Activated T-helper 1 cell treated with anti-CD3 and anti-CD28 coated beads, Interleukin-2, amount 50 U/mL, for 16 hours (primary cell): ENCODE results near the gene ENO1.
"Not testable (repeated sequence)": the region's sequence is repeated elsewhere in the genome, so short reads cannot be mapped to it uniquely, and the experiment has no call there.

ENCODE experiments used
- DNase-seq, 2 donors: peaks; one replicate each; pipeline ENCODE4 v3.0.0-alpha.2; 2020; ENCODE audit warnings: low read depth in 1 of 2, low spot score in 1 of 2

The ENO1 gene

GRCh38 chr1:8897505-8897904, 19.0 kb upstream of the ENO1 start:
- not testable (repeated sequence) for DNase-seq

DNA sequence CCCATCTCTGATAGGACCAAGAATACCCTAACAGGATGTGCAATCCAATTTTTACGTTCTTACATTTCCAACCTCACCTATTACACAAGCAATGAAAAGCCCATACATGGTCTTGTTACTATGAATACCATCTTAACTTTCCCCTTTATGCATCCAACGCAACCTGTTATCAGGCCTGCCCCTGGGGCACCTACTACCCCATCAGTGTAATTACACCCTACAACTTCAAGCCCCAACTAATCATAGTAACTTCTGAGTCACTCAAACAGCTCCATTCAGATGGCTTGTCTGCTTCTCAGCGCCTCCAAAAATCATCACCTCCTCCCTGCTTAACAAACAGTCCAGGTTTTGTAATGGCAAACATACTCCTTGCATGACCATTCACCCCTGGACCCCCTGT, 18.3 kb upstream of the ENO1 start:
- DNase-seq = not testable (repeated sequence)

- no peak for DNase-seq
Measured at GRCh38 chr1:8892026-8892425, 13.5 kb upstream of the ENO1 start.

DNA sequence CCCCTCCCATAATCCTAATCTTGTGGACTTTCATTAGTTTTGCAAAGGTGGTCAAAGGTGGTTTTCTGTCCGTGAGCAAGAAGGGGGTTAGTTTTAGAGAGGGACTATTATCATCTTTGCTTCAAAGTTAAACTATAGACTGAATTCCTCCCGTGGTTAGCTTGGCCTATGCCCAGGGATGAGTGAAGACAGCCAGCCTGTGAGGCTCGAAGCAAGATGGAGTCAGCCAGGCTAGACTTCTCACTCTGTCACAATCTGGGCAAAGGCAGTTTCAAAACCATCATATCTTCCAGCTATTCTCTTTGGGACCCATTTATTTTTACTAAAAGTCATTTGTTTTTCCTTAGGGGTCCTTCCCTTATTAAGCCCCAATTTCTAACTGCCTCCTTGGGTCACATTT, 12.9 kb upstream of the ENO1 start:
- no peak for DNase-seq

DNA sequence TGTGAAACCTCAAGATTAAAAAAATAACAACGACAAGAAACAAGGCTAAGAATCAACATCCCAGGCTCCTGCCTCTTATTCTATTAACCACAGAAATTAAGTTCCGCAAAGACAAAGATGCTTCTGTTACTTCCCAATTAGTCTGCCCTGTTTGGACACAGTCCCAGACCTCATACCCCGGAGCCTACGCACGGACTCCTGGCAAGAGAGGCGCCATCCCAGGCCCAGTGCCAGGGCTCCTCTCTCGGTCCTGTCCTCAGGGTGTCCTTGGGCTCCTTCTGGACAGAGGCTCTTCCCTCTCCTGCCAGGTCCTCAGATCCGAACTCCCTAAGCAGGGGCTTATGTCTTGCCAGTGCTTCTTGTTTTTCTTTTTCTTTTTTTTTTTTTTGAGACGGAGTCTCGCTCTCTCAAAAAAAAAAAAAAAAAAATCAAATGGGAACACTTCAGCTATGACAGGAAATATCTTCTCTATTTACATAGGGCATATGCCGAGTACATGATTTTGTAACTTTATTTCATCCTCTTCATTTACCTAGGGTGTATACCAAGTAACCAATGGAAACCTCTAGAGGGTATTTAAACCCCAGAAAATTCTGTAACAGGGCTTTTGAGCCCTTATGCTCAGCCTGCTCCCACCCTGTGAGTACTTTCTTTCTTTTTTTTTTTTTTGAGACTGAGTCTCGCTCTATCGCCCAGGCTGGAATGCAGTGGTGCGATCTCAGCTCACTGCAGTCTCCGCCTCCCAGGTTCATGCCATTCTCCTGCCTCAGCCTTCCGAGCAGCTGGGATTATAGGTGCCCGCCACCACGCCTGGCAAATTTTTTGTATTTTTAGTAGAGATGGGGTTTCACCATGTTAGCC, 11.7 kb upstream of the ENO1 start:
- no peak for DNase-seq

- no peak for DNase-seq
Measured at GRCh38 chr1:8889103-8889846, 10.8 kb upstream of the ENO1 start.

- DNase-seq = no peak
Measured at GRCh38 chr1:8886589-8886988, 8.1 kb upstream of the ENO1 start.

DNA sequence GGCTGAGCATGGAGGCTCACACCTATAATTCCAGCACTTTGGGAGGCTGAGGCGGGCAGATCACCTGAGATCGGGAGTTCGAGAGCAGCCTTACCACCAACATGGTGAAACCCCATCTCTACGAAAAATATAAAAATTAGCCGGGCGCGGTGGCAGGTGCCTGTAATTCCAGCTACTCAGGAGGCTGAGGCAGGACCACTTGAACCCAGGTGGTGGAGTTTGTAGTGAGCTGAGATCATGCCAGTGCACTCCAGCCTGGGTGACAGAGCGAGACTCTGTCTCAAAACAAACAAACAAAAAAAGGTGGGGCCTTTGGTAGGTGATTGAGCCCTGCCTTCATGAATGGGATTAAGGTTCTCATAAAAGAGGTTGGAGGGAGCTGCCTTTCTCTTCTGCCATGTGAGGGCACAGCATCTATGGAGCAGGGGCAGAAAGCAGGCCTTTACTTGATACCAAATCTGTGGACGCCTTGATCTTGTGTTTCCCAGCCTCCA, 7.6 kb upstream of the ENO1 start:
- DNase-seq = not testable (repeated sequence)

DNA sequence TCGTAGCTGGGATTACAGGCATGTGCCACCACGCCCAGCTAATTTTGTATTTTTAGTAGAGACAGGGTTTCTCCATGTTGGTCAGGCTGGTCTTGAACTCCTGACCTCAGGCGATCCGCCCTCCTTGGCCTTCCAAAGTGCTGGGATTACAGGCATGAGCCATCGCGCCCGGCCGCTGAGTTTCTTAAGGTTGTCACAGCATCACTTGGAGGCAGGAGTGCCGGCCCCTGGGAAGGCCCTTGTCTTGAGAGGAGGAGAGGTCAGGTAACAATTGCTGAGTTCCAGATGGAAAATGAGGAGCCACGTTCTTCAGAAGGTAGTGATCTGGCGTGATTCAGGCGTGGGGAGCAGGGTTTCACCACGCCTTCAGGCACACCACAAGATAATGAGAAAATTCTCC, 5.6 kb upstream of the ENO1 start:
- not testable (repeated sequence) for DNase-seq

- DNase-seq = no peak
Measured at GRCh38 chr1:8883491-8883890, 5.0 kb upstream of the ENO1 start.

GRCh38 chr1:8879922-8880676, 1.6 kb upstream of the ENO1 start:
- no peak for DNase-seq

DNA sequence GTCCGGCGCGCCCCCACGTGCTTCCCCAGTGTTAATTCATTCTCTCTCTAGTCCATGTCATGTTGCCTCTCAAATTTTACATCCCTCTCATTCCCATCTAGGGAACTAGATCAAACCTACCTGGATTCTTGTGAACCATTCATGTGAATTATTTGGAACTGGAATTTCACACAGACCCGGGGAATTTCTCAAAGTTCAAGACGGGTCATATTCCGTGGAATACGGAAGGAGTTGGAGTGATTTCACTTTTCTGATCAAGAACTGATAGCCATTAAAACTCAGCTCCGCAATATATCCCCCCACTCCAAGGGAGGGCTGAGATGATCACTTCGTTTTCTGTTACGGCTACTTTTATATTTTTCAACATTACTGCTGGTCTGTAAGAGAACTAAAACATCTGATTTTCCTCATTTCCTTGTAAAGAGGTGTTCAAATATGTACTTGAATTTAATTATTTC, 1.0 kb upstream of the ENO1 start:
- no peak for DNase-seq

DNA sequence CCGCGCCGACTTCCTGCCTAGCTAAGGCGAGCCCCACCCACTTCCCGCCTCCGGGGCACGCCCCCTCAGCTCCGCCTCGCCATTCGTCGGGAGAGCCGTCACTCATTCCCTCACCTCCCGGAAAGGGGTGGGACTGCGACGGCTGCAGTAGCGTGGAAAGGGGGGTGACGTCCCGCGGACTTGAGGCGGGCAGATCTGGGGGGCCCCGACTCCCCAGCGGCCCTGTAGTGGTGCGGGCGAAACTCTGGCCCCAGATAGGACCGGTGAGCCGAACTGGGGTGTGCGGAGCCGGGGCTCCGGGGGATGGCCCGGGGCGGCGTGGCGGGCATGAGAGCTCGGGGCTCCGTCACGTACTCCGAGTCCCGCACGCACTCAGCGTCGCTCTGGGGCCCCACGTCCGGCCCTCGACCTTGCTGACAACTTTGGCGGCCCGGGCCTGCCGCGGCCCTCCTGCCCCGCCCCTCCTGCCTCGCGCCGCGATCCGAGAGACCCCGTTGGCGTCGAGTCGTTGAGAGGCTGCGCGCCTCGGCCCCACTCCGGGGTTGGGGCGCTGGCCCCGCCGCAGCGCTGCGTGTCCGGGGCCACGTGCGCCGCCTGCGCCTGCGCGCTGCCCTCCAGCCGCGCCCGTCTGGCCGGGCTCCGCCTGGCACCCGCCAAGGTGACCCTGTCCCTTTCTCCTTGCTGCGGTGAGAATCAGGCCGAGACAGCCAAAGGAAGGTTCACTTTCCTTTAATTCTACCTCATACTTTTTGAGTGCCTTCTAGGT, 395 bp upstream of the ENO1 start:
- peak; percentile 99 for DNase-seq

DNA sequence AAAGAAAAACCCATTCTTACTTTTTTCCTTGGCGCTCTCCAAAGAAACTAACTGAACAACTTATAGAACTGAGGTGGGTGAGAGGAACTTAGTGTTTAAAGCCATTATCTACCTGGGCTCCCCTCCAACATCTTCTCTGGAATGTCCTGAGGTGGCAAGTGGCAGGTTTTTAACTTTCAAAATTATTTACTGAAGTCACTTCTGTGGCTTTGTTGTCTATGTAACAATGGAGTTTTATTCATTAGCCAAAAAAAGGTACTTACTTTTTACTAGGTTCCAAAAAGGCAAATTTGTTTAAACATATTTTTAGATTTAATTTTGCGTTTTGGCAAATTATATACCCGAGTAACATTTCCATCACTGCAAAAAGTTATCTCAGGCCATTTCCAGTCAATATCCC, 2.4 kb downstream of the ENO1 start:
- DNase-seq = no peak

GRCh38 chr1:8875216-8875861, 3.1 kb downstream of the ENO1 start:
- no peak for DNase-seq

DNA sequence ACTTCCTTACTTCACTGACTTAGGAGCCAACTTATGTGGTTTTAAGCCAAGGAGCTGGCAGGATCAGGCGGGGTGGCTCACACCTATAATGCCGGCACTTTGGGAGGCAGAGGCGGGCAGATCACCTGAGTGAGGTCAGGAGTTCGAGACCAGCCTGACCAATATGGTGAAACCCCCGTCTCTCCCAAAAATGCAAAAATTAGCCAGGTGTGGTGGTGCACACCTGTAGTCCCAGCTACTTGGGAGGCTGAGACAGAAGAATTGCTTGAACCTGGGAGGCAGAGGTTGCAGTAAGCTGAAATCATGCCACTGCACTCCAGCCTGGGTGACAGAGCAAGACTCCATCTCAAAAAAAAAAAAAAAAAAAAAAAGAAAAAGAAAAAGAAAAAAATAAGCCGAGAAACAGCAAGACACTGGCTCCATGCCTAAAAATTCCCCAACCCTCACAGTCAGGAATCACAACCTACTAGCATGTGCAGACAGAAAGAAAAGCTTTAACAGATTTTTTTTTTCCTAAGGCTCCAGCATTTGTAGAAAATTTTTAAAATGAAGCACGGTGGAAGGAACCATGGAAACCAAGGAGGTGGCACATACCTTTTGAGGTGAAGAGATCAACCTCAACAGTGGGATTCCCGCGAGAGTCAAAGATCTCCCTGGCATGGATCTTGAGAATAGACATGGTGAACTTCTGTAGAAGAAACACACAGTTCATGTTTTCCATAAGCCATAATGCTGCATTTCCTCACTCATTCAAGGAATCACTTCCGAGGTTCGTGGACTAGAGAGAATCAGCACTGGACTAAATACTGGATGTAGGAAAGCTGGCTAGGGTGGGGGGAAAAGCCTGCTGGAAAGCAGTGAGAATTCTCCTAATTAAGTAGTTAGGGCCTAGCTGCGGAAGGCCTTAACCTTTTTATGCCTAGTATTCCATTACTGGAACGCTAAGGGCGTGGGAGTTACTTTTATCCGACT, 4.0 kb downstream of the ENO1 start:
- DNase-seq = no peak

DNA sequence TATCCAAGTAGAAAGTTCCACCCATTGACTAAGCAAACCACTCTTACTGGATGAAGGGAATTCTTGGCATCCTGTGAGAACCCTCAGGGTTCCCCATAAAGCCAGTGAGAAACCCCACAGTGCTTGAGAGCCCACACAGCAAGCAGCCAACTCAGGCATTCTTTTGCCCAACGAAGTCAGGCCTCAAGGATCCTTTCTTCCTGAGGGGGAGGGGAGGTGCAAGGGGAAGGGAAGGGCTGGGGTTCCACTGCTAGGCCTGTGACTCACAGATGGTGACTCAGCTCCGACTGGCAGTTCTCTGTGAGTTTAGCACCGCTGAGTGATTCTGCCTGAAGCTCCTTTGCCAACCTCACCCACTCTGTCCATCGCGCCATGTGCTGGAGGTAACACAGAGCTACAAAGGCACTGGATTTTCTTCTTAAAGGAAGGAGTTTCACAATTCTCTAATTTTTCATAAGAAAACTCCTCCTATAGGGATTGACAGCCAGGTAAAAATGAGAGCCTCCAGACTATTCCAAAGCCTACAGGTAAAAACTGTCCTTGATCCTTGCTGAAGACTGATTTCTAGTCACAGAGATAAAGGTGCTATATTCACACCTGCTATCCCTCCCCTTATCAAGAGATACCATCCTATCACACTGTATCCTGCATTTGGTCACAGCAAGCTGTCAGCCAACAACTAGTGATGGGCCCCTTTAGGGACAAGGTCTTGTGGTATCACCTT, 4.8 kb downstream of the ENO1 start:
- peak; percentile 44 to 65 for DNase-seq

DNA sequence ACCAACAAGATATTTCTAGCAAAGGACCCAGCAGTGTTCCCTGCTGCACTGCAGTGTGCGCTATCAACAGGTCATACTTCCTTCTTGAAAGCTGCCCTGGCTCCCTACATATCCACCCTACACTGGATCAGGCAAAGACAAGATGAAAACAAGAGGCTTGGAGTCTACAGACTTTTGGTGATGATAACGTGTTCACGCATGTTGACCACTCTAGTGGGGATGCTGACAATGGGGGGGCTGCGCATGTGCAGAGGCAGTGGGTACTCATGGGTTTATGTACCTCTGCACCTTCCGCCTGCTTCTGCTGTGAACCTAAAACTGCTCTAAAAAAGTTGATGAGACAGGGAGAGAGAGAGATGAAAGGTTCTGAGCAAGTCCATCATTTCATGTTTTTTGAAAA, 5.5 kb downstream of the ENO1 start:
- no peak for DNase-seq
